GM18519 (cell line): Measurements from ENCODE around the gene FSTL5.
"Not testable (repeated sequence)": the region's sequence is repeated elsewhere in the genome, so short reads cannot be mapped to it uniquely, and the experiment has no call there.

Experiments used
- ATAC-seq: cut with Tn5 transposase; IDR thresholded peaks from one replicate; pipeline ENCODE4 v1.9.1; 2021; ENCODE audit warnings: mild to moderate bottlenecking, moderate library complexity; ENCODE audit not compliant: unreplicated experiment, low FRiP score

FSTL5 gene

DNA sequence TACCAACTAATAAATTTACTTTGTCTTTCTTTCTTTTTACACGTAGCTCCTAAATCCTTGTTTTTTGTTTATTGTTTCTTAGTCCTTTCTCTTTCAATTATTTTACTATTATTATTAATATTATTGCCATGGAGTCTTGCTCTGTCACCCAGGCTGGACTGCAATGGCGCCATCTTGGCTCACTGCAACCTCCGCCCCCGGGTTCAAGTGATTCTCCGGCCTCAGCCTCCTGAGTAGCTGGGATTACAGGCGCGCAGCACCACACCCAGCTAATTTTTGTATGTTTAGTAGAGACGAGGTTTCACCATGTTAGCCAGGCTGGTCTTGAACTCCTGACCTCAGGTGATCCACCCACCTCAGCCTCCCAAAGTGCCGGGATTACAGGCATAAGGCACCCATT is 405.4 kb downstream of the FSTL5 start:
- ATAC-seq = not testable (repeated sequence)

GRCh38 chr4:161728929-161729328 is 434.9 kb downstream of the FSTL5 start:
- no peak for ATAC-seq

DNA sequence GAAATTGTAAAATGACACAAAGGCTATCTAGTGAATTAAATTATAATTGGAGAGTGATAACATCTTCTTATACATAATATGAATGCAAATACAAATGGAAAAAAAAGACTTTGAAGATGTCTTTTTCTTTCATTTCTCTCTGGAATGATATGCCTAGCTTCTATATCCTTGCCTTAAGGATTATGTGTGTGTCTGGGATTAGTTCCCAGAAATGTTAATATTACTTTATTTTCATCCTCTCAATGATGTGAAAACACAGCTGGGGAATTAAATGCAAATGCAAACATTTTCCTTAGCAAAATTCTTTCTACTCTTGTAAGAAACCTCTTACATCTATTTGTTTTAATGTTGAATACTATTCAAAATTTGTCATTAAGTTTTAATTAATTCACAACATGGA is 441.9 kb downstream of the FSTL5 start:
- no peak for ATAC-seq

GRCh38 chr4:161717084-161717483 is 446.7 kb downstream of the FSTL5 start:
- no peak for ATAC-seq

DNA sequence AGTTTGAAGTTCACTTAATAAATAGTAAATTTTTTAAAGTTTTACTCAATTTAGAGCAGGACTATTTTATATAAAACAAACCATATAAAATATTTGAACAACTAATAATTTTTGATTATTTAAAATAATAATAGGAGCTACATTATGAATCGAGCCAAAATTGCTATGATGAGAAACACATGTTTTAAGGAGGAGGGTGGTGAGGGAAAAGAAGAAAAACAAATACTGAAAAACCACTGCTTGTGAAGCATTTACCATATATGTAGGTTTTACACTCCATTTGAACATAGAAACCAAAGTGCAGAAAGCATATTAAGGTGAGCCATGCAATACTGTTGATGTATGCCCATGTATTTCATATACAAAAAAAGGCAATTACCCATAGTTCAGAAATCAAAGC is 448.9 kb downstream of the FSTL5 start:
- ATAC-seq = no peak

GRCh38 chr4:161714022-161714751 is 449.6 kb downstream of the FSTL5 start:
- no peak for ATAC-seq

DNA sequence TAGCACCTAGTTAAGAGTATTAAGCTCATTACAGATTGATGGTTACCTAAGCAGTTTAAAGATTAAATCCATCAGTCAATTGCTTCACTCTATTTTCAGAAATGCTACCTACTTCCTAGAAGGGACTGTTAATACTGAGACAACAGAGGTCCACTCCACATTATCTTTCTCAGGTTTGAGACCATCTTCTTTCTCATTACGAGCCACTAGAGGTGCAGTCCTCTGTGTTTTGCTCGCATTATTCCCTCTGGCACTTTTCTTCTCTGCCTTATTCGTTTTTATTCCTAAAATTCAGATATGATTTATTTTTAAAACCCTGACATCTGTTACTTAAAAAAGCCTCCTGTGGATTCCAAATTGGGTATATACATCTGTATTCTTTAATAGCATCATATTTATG is 459.1 kb downstream of the FSTL5 start:
- no peak for ATAC-seq

DNA sequence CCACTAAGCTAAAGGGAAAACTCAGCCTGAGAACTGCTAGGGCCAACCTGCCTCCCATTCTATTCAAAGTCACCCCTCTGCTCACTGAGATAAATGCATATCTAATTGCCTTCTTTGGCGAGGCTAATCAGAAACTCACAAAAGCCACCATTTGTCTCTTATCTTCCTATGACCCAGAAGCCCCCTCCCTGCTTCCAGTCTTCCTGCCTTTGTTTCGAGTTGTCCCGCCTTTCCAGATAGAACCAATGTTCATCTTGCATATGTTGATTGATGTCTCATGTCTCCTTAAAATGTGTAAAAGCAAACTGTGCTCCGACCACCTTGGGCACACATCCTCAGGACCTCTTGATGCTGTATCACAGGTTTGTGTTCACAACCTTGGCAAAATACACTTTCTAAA is 459.8 kb downstream of the FSTL5 start:
- ATAC-seq = no peak

DNA sequence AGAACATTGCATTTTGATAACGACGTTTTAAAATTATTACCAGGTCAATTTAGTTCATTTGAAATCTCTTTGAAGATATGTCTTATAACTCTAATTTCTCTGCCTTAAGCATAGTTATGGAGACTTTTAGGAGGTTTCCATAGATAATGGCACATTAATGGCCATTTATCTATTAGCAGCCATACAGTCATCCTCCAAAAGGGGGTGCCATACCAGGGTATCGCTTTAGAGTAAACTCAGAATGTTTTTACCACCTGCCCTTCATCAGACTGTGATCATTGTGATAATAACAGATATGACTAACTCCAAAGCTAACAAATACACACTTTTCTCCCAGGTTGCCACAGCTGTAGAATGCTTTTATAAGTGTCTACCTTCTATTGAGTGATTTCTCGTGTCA is 461.5 kb downstream of the FSTL5 start:
- no peak for ATAC-seq

DNA sequence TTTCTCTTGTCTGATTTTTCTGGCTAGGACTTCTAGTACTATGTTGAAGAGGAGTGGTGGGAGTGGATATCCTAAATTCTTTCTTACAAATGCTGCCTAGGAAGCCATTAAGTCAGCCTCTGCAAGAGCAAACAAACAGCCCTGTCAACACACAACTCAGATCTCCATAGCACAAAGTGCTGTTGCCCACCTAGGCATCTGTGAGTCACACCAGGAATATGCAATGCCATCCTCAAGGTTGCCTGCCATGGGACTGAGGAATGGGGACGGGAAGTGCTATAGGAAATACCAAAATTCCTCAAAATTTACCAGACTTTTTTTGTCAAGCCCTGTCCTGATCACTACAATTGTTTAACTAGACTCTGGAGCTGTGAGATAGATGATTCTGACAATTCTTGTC is 466.9 kb downstream of the FSTL5 start:
- no peak for ATAC-seq

GRCh38 chr4:161680146-161680545 is 483.7 kb downstream of the FSTL5 start:
- no peak for ATAC-seq

- no peak for ATAC-seq
Measured at GRCh38 chr4:161664740-161665139, 499.1 kb downstream of the FSTL5 start.

DNA sequence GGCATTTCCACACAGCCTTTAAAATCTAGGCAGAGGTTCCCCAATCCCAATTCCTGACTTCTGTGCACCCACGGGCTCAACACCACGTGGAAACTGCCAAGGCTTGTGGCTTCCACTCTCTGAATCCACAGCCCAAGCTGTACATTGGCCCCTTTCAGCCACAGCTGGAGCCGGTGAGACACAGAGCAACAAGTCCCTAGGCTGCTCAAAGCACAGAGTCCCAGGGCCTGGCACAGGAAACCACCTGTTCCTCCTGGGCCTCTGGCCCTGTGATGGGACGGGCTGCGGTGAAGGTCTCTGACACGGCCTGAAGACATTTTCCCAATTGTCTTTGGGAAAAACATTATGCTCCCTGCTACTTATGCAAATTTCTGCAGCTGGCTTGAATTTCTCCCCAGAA is 500.0 kb downstream of the FSTL5 start:
- ATAC-seq = no peak

- no peak for ATAC-seq
Measured at GRCh38 chr4:161658676-161659075, 505.1 kb downstream of the FSTL5 start.

GRCh38 chr4:161657616-161658015 is 506.2 kb downstream of the FSTL5 start:
- no peak for ATAC-seq

- no peak for ATAC-seq
Measured at GRCh38 chr4:161656594-161656993, 507.2 kb downstream of the FSTL5 start.

- no peak for ATAC-seq
Measured at GRCh38 chr4:161655148-161655547, 508.7 kb downstream of the FSTL5 start.

- no peak for ATAC-seq
Measured at GRCh38 chr4:161653697-161654096, 510.1 kb downstream of the FSTL5 start.

DNA sequence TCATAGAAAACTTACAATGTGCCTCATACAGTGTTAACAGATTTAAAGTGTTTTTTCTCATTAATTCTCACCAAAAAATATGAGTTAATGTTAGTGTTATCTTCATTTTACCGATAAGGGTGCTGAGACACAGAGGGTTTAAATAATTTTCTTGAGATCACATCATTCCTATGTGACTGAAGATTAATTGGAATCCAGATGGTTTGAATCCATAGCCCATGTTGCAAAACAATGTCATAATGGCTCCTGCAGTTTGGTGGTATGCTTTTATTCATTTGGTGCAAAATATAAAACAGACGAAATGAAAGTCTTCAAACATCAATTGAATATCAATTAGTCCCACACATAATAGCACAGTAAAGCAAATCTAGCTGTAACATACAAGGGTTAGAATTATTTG is 512.2 kb downstream of the FSTL5 start:
- no peak for ATAC-seq

GRCh38 chr4:161650812-161651211 is 513.0 kb downstream of the FSTL5 start:
- ATAC-seq = no peak

GRCh38 chr4:161647757-161648156 is 516.0 kb downstream of the FSTL5 start:
- ATAC-seq = no peak

GRCh38 chr4:161642708-161643107 is 521.1 kb downstream of the FSTL5 start:
- ATAC-seq = no peak
